Measurements from ENCODE around the gene TADA3.

TADA3 gene

GRCh38 chr3:9731206-9732079, 60.8 kb downstream of the TADA3 start, which contains the start of gene BRPF1:
Gene BRPF1, plus strand, starts transcription at chr3:9731735. Its CDS starts 2,406 bp downstream, at chr3:9734141.
- H3K4me3 Mint-ChIP-seq: peak within 1 kb of the TSS; percentile 96
- H3K27me3 Mint-ChIP-seq (ENCODE audit: low read depth): no peaks in the 10 kb centered on the region
- DNase-seq (ENCODE audit: low spot score): peak; percentile 95
- H3K4me1 Mint-ChIP-seq (ENCODE audit: low read depth): peaks cover 55% of the 10 kb centered on the region
- H3K9me3 Mint-ChIP-seq: no peaks in the 10 kb centered on the region
- H3K36me3 Mint-ChIP-seq (ENCODE audit: low read depth): peaks cover 29% of the 10 kb centered on the region
- peak within 1 kb of the TSS; percentile 96 for H3K27ac Mint-ChIP-seq

GRCh38 chr3:9730657-9731205, 61.5 kb downstream of the TADA3 start:
- H3K9me3 Mint-ChIP-seq: no peaks in the 10 kb centered on the region
- H3K27ac Mint-ChIP-seq: peak overlapping the region; percentile 96
- no peaks in the 10 kb centered on the region for H3K27me3 Mint-ChIP-seq (ENCODE audit: low read depth)
- peak overlapping the region; percentile 93 for H3K4me3 Mint-ChIP-seq
- H3K36me3 Mint-ChIP-seq (ENCODE audit: low read depth): peaks cover 25% of the 10 kb centered on the region
- no peak for DNase-seq (ENCODE audit: low spot score)
- peaks cover 53% of the 10 kb centered on the region for H3K4me1 Mint-ChIP-seq (ENCODE audit: low read depth)
